Fibroblast of upper back skin (primary cell): Measurements from ENCODE around the gene CDK2.
"Not testable (repeated sequence)": the region's sequence is repeated elsewhere in the genome, so short reads cannot be mapped to it uniquely, and the experiment has no call there.

ENCODE experiments used
- DNase-seq: peaks from one replicate; pipeline ENCODE4 v3.0.0-alpha.2; 2013

Gene CDK2

DNA sequence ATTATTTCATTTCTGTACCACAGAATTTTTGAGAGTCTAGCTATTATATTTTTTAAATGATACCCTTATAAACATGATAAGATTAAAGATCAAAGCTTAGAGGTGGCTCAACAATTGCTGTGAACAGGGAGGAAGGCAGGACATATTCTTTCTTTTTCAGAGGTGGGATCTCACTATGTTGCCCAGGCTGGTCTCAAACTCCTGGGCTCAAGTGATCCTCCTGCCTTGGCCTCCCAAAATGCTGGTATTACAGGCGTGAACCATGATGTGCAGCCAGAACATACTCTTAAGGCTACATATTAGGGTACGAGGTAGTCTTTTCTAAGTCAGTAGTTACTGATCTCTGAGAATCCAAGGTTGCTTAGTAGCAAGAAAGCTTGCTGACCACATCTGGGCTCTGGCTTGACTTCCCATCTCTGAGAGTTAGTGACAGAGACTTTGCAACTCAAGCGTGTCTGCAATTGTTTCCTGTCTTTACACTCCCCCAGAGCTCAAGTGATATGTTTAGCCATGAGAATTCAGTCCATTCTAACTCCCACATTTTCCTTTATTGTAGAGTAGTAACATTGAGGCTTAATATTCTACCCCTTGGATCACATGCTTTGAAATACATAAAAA, 15.8 kb downstream of the CDK2 start:
- DNase-seq = no peak

DNA sequence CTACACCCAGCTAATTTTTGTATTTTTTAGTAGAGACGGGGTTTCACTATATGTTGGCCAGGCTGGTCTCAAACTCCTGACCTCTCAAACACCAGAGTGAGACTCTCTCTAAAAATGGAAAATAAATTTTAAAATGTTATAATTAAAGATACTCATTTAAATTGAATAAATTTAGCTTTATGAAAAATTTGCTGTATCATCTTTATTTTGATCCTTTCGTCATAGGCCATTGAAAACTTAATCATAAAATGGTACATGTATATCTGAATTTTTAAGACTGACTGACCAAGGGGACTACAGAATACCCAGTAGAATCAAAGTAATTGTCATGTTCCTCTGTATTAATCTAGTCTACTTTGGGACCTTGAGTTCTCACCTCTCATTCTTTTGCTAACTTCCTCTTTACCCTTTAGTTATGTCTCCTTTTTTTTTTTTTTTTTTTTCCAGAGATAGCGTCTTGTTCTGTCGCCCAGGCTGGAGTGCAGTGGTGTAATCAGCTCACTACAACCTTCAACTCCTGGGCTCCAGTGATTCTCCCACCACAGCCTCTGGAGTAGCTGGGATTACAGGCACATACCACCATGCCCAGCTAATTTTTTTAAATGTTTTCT, 16.7 kb downstream of the CDK2 start:
- DNase-seq = no peak

DNA sequence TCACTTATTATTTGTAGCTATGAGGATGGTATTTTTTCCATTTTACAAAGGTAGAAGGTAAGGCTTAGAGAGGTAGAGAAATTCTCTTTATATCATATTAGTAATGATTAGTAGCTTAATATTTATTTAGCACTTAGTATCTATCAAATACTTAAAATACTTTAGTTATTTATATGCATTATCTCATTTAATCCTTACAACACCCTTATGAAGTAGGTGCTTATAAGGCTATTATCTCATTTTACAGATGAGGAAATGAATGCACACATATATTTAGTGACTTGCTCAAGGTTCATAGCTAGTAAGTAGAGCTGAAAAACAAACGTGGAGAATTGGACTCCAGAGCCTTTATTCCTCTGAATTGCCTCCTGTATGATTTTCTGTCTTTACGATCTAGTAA, 18.2 kb downstream of the CDK2 start:
- no peak for DNase-seq

DNA sequence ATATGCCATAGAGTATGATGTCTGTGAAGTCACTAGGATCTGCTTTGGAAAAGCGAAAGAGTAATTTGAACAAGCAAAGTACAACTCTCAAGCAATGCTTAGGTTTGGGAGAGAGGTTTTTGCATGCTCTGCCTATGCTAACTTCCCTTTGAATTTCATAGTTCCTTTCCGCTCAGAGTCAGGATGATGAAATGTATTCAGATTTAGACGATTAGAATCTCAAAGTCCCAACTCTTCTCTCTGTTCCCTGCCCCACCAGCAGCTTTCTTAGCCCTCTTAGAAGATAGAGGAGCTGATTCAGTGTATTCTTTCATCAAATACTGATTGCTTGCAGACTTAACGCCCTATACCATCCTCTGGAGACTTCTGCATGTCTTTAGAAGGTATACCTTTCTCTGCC, 18.7 kb downstream of the CDK2 start:
- DNase-seq = no peak

- DNase-seq = not testable (repeated sequence)
These were observed 19.3 kb downstream of the CDK2 start for GRCh38 chr12:55985976-55986375.

DNA sequence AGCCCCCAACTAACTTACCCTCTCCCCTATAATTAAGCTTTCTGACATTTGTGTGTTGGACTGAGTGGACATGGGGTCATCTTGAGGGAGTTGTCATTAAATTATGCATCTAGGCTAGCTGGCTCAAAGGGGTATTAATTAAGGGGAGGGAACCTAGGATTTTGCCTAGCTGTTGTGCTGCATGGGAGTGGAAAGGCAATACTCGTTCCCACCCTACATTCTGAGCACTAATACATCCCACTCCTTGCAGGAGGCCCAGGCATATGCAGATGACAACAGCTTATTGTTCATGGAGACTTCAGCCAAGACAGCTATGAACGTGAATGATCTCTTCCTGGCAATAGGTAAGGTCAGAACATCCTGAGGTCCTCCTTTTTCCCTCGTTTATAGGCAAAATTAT, 24.5 kb downstream of the CDK2 start:
- DNase-seq = no peak

DNA sequence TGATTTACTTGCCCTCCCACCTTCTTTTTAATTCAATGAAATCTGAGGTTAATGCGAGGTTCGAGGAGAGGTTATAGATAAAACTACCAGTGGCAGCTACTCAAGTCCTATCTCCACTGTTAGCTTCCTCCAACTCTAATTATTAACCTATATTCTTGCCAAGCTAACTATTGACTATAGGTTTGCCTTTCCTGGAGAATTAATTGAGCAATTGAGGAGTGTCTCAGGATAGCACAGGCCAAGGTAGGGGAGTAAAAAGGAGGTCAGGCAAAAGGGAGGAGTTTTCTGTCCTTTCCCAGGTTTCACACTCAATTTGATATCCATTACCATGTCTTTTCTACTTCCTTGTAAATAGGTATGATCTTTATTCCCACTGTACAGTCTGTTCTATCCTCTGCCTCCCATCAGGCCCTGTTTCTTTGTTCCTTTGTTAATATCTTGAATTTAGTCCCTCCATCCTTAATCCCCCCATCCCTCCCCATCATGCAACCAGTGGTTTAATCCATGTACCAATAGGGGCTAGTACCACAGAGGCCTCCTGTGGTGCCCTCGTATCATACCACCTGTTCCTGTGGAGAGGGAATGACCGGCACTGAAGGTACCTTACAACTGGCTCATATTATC, 26.7 kb downstream of the CDK2 start:
- no peak for DNase-seq

DNA sequence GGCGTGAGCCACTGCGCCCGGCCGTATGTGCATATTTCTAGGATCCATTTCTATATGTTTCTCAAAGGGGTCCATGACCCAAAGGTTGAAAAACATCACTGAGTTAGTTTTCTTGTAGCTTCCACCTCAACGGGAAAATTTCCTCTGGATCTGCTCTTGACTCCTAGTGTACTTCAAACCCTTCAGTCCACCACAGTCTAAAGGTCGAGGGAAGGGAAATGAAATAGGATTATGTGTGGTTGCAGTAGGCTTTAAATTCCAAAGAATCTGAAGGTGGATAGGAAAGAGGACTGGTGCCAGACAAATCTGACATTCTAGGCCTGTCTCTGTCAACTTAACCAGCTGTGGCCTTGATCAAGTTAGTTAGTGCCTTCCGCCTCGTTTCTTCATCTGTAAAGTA, 28.7 kb downstream of the CDK2 start:
- no peak for DNase-seq

DNA sequence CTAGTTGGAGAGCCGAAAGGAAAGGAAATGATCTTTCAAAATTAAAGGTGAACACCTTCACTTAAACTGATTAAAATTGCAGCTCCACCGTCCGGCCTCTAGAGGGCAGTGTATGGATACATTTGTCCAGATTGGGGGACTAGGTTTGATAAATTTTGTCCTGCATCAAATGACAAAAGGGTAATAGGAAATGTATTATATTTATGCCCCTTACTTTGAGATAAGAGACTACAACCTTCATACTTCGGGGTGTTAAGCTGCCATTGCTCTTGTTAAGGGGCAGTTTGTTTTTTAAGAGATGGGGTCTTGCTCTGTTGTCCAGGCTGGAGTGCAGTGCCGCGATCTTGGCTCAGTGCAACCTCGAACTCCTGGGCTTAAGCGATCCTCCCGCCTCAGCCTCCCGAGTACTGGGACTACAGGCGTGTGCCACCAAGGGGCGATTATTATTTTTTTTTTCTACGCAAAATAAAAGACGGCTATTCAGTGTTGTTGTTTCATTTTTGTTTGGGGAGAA, 29.6 kb downstream of the CDK2 start:
- DNase-seq = peak; percentile 66

- DNase-seq = peak; percentile 95
These were observed 30.3 kb downstream of the CDK2 start, which contains the start of gene SUOX for GRCh38 chr12:55996715-55997534. Gene SUOX (plus strand): TSS chr12:55997276. CDS start chr12:56002222, 4,946 bp downstream.

DNA sequence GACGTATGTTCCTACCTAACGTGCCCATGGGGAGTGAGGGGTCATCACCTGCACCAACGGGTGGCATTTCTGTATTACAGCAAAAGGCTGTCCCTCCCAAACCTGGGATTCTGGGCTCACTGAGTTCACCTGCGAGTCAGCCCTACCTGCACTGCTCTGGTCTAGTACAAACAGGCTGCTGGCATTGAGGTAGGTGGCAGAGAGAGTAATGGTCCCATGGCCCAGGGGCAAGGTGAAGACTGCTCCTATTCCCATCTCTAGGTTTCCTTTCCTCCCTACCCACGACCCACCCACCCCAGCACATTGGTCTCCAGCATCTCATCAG, 30.9 kb downstream of the CDK2 start:
- no peak for DNase-seq

DNA sequence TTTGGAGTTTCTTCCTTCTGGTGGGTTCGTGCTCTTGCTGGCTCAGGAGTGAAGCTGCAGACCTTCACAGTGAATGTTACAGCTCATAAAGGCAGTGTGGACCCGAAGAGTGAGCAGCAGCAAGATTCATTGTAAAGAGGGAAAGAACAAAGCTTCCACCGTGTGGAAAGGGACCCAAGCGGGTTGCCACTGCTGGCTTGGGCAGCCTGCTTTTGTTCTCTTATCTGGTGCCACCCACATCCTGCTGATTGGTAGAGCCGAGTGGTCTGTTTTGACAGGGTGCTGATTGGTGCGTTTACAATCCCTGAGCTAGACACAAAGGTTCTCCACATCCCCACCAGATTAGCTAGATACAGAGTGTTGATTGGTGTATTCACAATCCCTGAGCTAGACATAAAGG, 32.9 kb downstream of the CDK2 start:
- DNase-seq = not testable (repeated sequence)

DNA sequence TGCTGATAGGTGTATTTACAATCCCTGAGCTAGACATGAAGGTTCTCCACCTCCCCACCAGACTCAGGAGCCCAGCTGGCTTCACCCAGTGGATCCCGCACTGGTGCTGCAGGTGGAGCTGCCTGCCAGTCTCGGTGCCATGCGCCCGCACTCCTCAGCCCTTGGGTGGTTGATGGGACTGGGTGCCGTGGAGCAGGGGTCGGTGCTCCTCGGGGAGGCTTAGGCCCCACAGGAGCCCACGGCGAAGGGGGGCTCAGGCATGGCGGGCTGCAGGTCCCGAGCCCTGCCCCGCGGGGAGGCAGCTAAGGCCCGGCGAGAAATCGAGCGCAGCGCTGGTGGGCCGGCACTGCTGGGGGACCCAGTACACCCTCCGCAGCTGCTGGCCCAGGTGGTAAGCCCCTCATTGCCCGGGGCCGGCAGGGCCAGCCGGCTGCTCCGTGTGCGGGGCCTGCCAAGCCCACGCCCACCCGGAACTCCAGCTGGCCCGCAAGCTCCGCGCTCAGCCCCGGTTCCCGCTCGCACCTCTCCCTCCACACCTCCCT, 33.4 kb downstream of the CDK2 start:
- DNase-seq = not testable (repeated sequence)

DNA sequence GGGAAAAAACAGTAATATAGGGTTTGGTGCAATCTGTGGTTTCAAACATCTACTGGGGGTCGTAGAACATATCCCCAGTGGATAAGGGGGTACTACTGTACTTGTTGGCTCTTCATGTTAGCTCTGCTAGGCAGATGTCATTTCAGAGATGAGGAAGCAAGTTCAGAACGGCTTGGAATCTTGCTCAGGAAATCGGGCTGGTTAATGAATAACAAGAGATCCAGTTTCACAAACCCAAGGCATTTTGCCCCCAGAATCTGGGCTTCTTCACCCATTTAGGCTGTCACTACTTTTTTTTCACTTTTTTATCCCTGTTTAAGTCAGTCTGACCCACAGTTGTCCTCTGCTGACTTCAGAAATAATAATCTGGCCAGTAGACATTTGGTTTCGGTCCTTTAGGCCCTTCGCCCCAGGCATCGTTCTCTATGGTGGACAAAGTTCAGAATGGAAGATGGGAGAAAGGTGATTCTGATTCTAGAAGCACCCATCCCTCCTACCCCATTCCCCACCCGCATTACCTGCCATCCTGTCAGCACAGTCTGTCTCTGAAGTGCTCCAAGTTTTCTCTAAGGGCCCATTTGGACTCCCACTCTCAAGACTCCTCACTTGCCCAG, 35.0 kb downstream of the CDK2 start:
- no peak for DNase-seq

DNA sequence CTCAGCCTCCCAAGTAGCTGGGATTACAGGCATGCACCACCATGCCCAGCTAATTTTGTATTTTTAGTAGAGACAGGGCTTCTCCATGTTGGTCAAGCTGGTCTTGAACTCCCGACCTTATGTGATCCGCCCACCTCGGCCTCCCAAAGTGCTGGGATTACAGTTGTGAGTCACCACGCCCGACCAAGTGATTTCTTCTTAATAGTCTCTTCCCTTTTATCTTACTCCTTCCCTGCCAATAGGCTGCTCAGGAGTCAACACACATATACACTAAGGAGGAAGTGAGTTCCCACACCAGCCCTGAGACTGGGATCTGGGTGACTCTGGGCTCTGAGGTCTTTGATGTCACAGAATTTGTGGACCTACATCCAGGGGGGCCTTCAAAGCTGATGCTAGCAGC, 36.7 kb downstream of the CDK2 start:
- not testable (repeated sequence) for DNase-seq

DNA sequence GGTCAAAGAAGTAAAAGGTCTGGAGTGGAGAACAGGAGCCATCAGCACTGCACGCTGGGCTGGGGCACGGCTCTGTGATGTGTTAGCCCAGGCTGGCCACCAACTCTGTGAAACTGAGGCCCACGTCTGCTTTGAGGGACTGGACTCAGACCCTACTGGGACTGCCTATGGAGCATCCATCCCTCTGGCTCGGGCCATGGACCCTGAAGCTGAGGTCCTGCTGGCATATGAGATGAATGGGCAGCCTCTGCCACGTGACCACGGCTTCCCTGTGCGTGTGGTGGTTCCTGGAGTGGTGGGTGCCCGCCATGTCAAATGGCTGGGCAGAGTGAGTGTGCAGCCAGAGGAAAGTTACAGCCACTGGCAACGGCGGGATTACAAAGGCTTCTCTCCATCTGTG, 37.6 kb downstream of the CDK2 start:
- DNase-seq = no peak

- DNase-seq = peak; percentile 10
These were observed 41.2 kb downstream of the CDK2 start for GRCh38 chr12:56007564-56008559.

DNA sequence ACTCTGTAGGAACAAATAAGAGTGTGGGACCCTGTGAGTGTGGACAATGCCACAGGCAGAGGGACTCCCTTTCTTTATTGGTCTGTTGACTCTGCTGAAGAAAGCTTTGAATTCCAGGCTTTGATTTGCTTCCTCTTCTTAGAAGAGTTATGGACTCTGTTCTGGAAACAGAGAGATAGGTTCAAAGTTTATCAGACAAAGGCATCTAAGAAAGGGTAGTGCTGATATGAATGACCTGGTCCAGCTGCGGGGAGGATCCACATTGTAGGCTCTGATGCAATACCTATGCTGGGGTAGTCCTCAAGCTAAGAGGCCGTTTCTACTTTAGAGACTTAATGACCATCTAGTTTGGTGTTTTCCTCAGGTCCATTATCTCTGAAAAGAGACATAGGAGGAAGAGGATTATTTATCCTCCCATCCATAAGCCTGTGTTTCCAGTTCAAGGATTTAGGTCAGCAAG, 43.5 kb downstream of the CDK2 start:
- no peak for DNase-seq

GRCh38 chr12:56011509-56012090, 45.0 kb downstream of the CDK2 start:
- no peak for DNase-seq

GRCh38 chr12:56013482-56013881, 46.9 kb downstream of the CDK2 start:
- DNase-seq = no peak

DNA sequence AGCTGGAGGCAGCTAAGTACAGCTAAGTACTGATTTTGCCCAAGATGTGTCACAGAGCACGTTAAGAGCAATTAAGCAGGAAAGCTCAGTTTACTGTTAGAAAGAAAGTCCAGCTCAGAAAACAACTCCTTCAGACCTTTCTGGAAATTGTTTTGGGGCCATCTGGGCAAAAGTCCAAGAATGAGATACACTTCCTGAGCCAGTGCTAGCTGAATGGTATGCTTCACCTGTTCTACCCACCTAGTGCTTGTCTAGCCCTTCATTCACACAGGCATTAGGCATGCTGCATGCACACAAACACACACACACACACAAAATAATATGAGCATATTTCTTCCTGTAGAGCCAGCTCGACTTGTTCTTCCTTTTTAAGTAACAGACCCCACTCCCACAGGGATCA, 47.6 kb downstream of the CDK2 start:
- DNase-seq = no peak
